Panc1 (cell line): Measurements from ENCODE around the gene DIAPH1. TPM values are rescaled to one million over a fixed set of nuclear protein-coding genes. Genes with fewer than 3 reads are reported as not detected.

Source experiments
- ATAC-seq: fragments of 200-7000 bp; cut with Tn5 transposase; 2 replicates; pipeline ENCODE4 v1.9.1; 2020; ENCODE audit warnings: mild to moderate bottlenecking, moderate library complexity
- BruUV-seq: library from RNA; stranded (reverse); fragments of 400-500 nt; replicated peaks from 2 replicates; lab custom pipeline; 2021; lab: Mats Ljungman, UMichigan
- CTCF ChIA-PET: fragments of 300-600 bp; sonication (Branson Sonifier 250); formaldehyde crosslinking; loops from one replicate; lab custom pipeline; 2022; ENCODE audit warnings: antibody characterized with exemption; lab: Charles Lee
- POLR2A ChIA-PET: fragments of 300-600 bp; sonication (Branson Sonifier 250); formaldehyde crosslinking; loops from one replicate; lab custom pipeline; 2022; ENCODE audit warnings: antibody characterized with exemption; lab: Charles Lee
- DNase-seq: peaks from one replicate; pipeline ENCODE4 v3.0.0-alpha.2; 2010; ENCODE audit warnings: low read depth, low spot score
- H3K27ac ChIP-seq: 2 replicates; pipeline ENCODE4 v1.5.1; 2011; ENCODE audit warnings: mild to moderate bottlenecking, low read length, inconsistent platforms
- H3K27me3 ChIP-seq: fragments of 200-500 bp; sonication (Bioruptor generic); 2 replicates; pipeline ENCODE4 v1.6.0; 2014; ENCODE audit warnings: low read length, inconsistent platforms; ENCODE audit not compliant: control insufficient read depth, insufficient read depth
- H3K36me3 ChIP-seq: fragments of 200-500 bp; sonication (Bioruptor generic); 2 replicates; pipeline ENCODE4 v1.5.1; 2014; ENCODE audit warnings: inconsistent platforms, mild to moderate bottlenecking, low read length, moderate library complexity; ENCODE audit not compliant: control insufficient read depth, insufficient read depth
- H3K4me1 ChIP-seq: 2 replicates; pipeline ENCODE4 v1.5.1; 2011; ENCODE audit warnings: inconsistent platforms, mild to moderate bottlenecking, low read length, moderate library complexity; ENCODE audit not compliant: control insufficient read depth, insufficient read depth
- H3K4me3 ChIP-seq, 2 experiments: 2 replicates each; pipeline ENCODE4 v1.5.1; 2011 to 2012; ENCODE audit warnings: low read depth in 2 of 2, low read length in 2 of 2, mild to moderate bottlenecking in 2 of 2, inconsistent platforms in 1 of 2, moderate library complexity in 1 of 2
- H3K9me3 ChIP-seq: fragments of 200-500 bp; sonication (Bioruptor generic); 2 replicates; pipeline ENCODE4 v1.5.1; 2014; ENCODE audit warnings: low read depth, mild to moderate bottlenecking, inconsistent platforms, low read length, moderate library complexity; ENCODE audit not compliant: control insufficient read depth, insufficient read depth
- POLR2AphosphoS5 ChIP-seq: IDR thresholded peaks from 2 replicates; pipeline ENCODE4 v1.6.1; 2012; ENCODE audit warnings: mild to moderate bottlenecking, low read depth, low read length, moderate library complexity
- REST ChIP-seq, 2 experiments: IDR thresholded peaks; 2 replicates each; pipeline ENCODE4 v1.6.1; 2011 to 2012; ENCODE audit warnings: low read depth in 2 of 2, control low read depth in 1 of 2, low read length in 1 of 2, mild to moderate bottlenecking in 1 of 2, moderate library complexity in 1 of 2; ENCODE audit not compliant: insufficient read depth in 1 of 2
- SIN3A ChIP-seq: IDR thresholded peaks from 2 replicates; pipeline ENCODE4 v1.6.1; 2012; ENCODE audit warnings: low read depth, mild to moderate bottlenecking, low read length, moderate library complexity, borderline replicate concordance; ENCODE audit not compliant: insufficient read depth
- TCF7L2 ChIP-seq: IDR thresholded peaks from 2 replicates; pipeline ENCODE4 v1.6.1; 2011; ENCODE audit warnings: mild to moderate bottlenecking, low read depth, low read length, inconsistent platforms
- in situ Hi-C: cut with HindIII; loops from 2 replicates; pipeline ENCODE4 v1.10.0; 2016; ENCODE audit warnings: low sequenced_read_pairs, low pct_unique_long_range_greater_than_20kb
- intact Hi-C: fragments of 100-400 bp; cut with micrococcal nuclease; formaldehyde crosslinking; loops from one replicate; pipeline ENCODE4 v1.10.0; 2022; ENCODE audit not compliant: unreplicated experiment
- total RNA-seq: library from RNA; stranded (reverse); gene quantifications from one replicate; pipeline ENCODE4 v1.2.1, GENCODE V29; 2021; ENCODE audit not compliant: unreplicated experiment
- TF ChIP-seq, protein P1 (sequence below): fragments of 450-650 bp; IDR thresholded peaks from 2 replicates; pipeline ENCODE4 v1.5.1; 2017; ENCODE audit warnings: mild to moderate bottlenecking

DIAPH1 gene
- total RNA-seq, 1 experiment from 2014 or later, result 155 TPM

DNA sequence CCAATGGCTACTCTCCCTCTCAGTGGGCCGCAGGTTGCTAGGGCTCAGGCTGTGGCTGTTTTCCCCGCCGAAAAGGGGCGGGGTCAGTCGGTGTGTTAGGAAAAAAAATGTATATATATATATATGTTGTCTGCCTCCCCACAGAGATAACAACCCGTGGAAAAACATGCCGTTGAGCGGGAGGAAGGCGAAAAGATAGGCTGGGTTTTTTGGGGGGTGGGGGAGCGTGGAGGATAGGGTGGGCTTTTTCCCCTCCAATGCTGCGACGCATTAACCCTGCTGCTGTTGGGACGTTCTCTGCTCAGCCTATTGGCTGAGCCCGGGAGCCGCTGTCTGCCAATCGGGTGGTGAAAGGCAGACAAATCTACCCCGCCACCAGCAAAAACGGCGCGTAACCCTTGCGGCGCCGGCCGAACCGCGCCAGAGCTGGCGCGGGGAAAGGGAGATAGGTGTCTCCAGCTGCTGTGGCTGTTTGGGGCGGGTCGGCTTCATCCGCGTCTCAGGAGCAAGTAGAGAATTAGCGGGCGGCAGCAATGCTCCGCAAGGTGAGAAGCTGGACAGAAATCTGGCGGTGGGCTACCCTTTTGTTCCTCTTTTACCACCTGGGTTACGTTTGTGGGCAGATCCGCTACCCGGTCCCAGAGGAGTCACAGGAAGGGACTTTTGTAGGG lies 134.0 kb downstream of the DIAPH1 start, which contains the start of gene PCDHGC4:
Gene PCDHGC4, plus strand, starts transcription at position 390 of the 671 bp plus-strand sequence. Its CDS starts 144 bp downstream, at position 534.
- intact Hi-C loops (no loop called here), in situ Hi-C loops (no loop called here)
- no peaks in the 10 kb centered on the region for H3K36me3 ChIP-seq
- no peaks in the 10 kb centered on the region; the same call in 1 of the 2 replicates for H3K4me1 ChIP-seq
- DNase-seq, result no peak
- CTCF ChIA-PET, result no interaction called here
- H3K27me3 ChIP-seq, result no peaks in the 10 kb centered on the region
- TF ChIP-seq, protein P1, sequence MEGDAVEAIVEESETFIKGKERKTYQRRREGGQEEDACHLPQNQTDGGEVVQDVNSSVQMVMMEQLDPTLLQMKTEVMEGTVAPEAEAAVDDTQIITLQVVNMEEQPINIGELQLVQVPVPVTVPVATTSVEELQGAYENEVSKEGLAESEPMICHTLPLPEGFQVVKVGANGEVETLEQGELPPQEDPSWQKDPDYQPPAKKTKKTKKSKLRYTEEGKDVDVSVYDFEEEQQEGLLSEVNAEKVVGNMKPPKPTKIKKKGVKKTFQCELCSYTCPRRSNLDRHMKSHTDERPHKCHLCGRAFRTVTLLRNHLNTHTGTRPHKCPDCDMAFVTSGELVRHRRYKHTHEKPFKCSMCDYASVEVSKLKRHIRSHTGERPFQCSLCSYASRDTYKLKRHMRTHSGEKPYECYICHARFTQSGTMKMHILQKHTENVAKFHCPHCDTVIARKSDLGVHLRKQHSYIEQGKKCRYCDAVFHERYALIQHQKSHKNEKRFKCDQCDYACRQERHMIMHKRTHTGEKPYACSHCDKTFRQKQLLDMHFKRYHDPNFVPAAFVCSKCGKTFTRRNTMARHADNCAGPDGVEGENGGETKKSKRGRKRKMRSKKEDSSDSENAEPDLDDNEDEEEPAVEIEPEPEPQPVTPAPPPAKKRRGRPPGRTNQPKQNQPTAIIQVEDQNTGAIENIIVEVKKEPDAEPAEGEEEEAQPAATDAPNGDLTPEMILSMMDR, result no peak
- TF ChIP-seq POLR2AphosphoS5, result no peak
- no peak for TF ChIP-seq SIN3A
- TF ChIP-seq REST (IDR thresholded peaks at IDR 0.05; ENCODE audit: insufficient read depth in 1 of 2, low read depth in 2 of 2, low read length in 1 of 2), result no peak
- no peak for TF ChIP-seq TCF7L2
- ATAC-seq, result no peak
- H3K27ac ChIP-seq, result no peak within 1 kb of the TSS
- no peaks in the 10 kb centered on the region for H3K9me3 ChIP-seq
- POLR2A ChIA-PET, result no interaction called here
- BruUV-seq, result no TSS peak
- no peak within 1 kb of the TSS for H3K4me3 ChIP-seq

DNA sequence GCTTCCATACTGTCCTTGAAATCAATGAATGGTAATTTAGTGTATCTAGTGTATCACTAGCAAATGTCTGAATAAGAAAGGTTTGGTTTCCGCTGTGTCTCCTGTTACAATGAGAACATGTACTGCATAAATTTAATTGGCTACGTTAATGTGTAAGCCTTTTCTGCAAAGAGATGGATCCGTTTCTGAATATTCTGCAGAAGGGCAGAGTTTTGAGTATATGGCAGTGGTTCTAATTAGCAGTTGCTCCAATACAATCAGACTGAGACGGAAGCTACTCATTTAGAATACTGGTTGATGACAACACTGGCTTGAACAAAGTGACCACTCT lies 134.5 kb downstream of the DIAPH1 start:
- Histone ChIP-seq H3K4me1 (no peaks in the 10 kb centered on the region; the same call in 1 of the 2 replicates), H3K36me3 (no peaks in the 10 kb centered on the region), H3K4me3 (no peak overlapping the region), H3K27ac (no peak overlapping the region), H3K9me3 (no peaks in the 10 kb centered on the region), H3K27me3 (no peaks in the 10 kb centered on the region)
- in situ Hi-C loops (no loop called here), intact Hi-C loops (no loop called here)
- no TSS peak for BruUV-seq
- CTCF ChIA-PET, result interaction anchor here (0.5 kb wide), 1 partner anchor 69 kb away, joined by 13 read pairs; no protein-coding TSS in a partner anchor
- ATAC-seq (no peak), DNase-seq (no peak)
- POLR2A ChIA-PET, result no interaction called here
- TF ChIP-seq REST (IDR thresholded peaks at IDR 0.05; ENCODE audit: insufficient read depth in 1 of 2, low read depth in 2 of 2, low read length in 1 of 2), result no peak
- TF ChIP-seq, protein P1, result no peak
- TF ChIP-seq POLR2AphosphoS5, result no peak
- TF ChIP-seq TCF7L2, result no peak
- no peak for TF ChIP-seq SIN3A
